GM12874 (cell line): ENCODE results near the gene PLOD1.

Experiments
- CTCF ChIP-seq: IDR thresholded peaks from 2 replicates; pipeline ENCODE4 v1.5.1; 2011; ENCODE audit warnings: low read depth, mild to moderate bottlenecking, control low read depth, low read length, moderate library complexity; ENCODE audit not compliant: insufficient read depth

PLOD1 gene

GRCh38 chr1:11957897-11958296, 23.4 kb downstream of the PLOD1 start:
- no peak for TF ChIP-seq CTCF

GRCh38 chr1:11960276-11960675, 25.8 kb downstream of the PLOD1 start:
- no peak for TF ChIP-seq CTCF

GRCh38 chr1:11960715-11961114, 26.2 kb downstream of the PLOD1 start:
- TF ChIP-seq CTCF, result no peak

GRCh38 chr1:11961230-11961629, 26.7 kb downstream of the PLOD1 start:
- no peak for TF ChIP-seq CTCF

GRCh38 chr1:11963622-11964021, 29.1 kb downstream of the PLOD1 start:
- TF ChIP-seq CTCF, result no peak

- no peak for TF ChIP-seq CTCF
Measured at GRCh38 chr1:11964656-11965055, 30.1 kb downstream of the PLOD1 start.

- TF ChIP-seq CTCF, result peak; percentile 47; the same call in 1 of the 2 replicates
Measured at GRCh38 chr1:11967028-11967547, 32.6 kb downstream of the PLOD1 start.
